ENCODE results near the gene AUTS2. TPM values are rescaled to one million over a fixed set of nuclear protein-coding genes. Genes with fewer than 3 reads are reported as not detected.

AUTS2 gene
- total RNA-seq, 1 experiment from 2014 or later: 50.0 TPM

GRCh38 chr7:70695795-70696083, 1097.5 kb downstream of the AUTS2 start (continued):
- TF ChIP-seq, protein P1, sequence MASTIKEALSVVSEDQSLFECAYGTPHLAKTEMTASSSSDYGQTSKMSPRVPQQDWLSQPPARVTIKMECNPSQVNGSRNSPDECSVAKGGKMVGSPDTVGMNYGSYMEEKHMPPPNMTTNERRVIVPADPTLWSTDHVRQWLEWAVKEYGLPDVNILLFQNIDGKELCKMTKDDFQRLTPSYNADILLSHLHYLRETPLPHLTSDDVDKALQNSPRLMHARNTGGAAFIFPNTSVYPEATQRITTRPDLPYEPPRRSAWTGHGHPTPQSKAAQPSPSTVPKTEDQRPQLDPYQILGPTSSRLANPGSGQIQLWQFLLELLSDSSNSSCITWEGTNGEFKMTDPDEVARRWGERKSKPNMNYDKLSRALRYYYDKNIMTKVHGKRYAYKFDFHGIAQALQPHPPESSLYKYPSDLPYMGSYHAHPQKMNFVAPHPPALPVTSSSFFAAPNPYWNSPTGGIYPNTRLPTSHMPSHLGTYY (CRISPR knock-in tag; IDR thresholded peaks at IDR 0.05): no peak
- TF ChIP-seq IRF1 (CRISPR knock-in tag; IDR thresholded peaks at IDR 0.05): no peak

- ChIA-PET CTCF (interaction anchor here (0.6 to 5.9 kb wide), 4 partner anchors 106 to 866 kb away, joined by 3 to 41 read pairs (median 4); no protein-coding TSS in a partner anchor), POLR2A (interaction anchor here (1.7 kb wide), 1 partner anchor 866 kb away, joined by 9 read pairs; no protein-coding TSS in a partner anchor)
- Mint-ChIP-seq H3K27me3 (ENCODE audit: low read depth) (peaks cover 61% of the 10 kb centered on the region), H3K4me3 (peak overlapping the region; percentile 95), H3K27ac (no peak overlapping the region), H3K4me1 (peaks cover 6% of the 10 kb centered on the region), H3K9me3 (no peaks in the 10 kb centered on the region), H3K36me3 (no peaks in the 10 kb centered on the region)
- TF ChIP-seq ZNF219 (CRISPR knock-in tag; IDR thresholded peaks at IDR 0.05; ENCODE audit: borderline replicate concordance): no peak
- no peak for TF ChIP-seq ZBTB43 (CRISPR knock-in tag; IDR thresholded peaks at IDR 0.05)
- TF ChIP-seq, protein P1 (CRISPR knock-in tag; IDR thresholded peaks at IDR 0.05): no peak
- TF ChIP-seq, protein P2, sequence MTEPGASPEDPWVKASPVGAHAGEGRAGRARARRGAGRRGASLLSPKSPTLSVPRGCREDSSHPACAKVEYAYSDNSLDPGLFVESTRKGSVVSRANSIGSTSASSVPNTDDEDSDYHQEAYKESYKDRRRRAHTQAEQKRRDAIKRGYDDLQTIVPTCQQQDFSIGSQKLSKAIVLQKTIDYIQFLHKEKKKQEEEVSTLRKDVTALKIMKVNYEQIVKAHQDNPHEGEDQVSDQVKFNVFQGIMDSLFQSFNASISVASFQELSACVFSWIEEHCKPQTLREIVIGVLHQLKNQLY (CRISPR knock-in tag; IDR thresholded peaks at IDR 0.05): no peak
- no peak for TF ChIP-seq MYBL2 (CRISPR knock-in tag; IDR thresholded peaks at IDR 0.05)
- TF ChIP-seq HMGXB4 (CRISPR knock-in tag; IDR thresholded peaks at IDR 0.05): no peak
- no peak for TF ChIP-seq AR (CRISPR knock-in tag; IDR thresholded peaks at IDR 0.05)
- no peak for TF ChIP-seq CBFB (CRISPR knock-in tag; IDR thresholded peaks at IDR 0.05; ENCODE audit: low read depth)
- TF ChIP-seq, protein P3, sequence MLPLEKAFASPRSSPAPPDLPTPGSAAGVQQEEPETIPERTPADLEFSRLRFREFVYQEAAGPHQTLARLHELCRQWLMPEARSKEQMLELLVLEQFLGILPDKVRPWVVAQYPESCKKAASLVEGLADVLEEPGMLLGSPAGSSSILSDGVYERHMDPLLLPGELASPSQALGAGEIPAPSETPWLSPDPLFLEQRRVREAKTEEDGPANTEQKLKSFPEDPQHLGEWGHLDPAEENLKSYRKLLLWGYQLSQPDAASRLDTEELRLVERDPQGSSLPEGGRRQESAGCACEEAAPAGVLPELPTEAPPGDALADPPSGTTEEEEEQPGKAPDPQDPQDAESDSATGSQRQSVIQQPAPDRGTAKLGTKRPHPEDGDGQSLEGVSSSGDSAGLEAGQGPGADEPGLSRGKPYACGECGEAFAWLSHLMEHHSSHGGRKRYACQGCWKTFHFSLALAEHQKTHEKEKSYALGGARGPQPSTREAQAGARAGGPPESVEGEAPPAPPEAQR (CRISPR knock-in tag; IDR thresholded peaks at IDR 0.05): no peak
- TF ChIP-seq OVOL2 (CRISPR knock-in tag; IDR thresholded peaks at IDR 0.05; ENCODE audit: borderline replicate concordance): no peak
- ATAC-seq (no peak), DNase-seq (ENCODE audit: low spot score) (no peak)
Measured at GRCh38 chr7:70696201-70696754, 1098.0 kb downstream of the AUTS2 start.
